NCI-H226 (cell line): Measurements from ENCODE around the gene CCM2.

ENCODE experiments used
- DNase-seq: peaks from one replicate; pipeline ENCODE4 v3.0.0-alpha.2; 2015

The CCM2 gene

DNA sequence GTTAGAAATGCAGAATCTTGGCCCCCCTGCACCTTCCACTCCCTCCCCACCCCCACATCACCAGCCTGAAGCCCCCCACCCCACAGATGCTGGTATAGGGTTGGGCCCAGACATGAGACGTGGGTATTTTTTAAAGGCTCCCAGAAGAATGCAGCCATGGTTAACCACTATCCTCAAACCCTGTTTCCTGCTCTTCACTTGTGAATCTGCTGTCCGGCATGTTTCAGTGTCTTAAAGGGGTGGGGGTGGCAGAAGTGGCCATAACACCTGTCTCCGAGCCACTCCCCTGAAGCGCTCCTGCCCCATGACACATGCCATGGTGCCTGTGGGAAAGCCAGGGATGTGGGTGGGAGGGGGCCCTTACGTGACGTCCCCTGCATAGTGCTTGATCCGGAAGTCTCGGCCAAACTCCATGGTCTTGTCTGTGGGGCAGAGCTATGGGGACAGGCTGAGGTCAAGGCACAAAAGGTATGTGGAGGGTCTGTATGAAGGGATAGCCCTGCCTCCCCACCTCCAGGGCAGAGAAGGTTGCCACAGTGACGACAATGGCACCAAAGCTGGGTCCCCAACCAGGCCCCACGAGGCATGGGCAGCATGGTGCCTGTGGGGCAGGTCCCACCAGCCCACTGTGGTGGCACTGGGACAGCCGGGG is 30.8 kb upstream of the CCM2 start:
- no peak for DNase-seq

DNA sequence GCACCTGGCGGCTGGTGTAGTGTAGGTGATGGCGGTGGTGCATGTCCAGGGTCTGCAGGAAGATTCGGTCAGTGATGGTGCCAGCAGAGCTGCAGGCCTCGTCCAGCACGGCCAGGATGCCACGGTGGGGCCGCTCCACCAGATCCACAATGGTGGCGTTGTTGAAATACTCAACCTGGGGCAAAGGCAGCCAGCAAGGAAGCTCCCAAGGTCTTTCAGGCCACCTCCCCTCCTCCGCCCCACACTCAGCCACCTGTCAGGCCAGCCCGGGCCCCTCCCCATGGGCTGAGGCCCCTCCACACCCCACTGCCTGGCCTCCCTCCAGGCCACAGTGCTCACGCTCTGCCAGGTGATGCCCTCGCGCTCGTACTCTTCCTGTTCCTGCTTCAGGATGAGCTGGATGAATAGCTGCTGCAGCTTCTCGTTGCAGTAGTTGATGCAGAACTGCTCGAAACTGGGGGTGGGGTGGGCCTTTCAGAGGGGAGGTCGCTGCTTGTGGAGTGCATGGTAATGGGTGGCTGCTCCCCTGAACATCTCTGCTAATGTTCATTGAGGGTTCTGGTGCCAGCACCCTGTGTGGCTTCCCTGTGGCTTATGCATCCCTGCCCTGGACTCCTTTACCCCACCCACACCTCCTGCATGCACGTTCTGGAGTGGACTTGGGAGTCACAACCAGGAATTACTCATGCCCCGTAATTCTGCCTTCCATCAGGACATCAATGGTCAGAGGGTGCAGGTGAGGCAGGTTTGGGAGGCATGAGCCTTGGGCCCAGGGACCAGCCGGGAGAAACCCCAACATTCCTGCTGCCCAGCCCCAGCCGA is 30.1 kb upstream of the CCM2 start:
- no peak for DNase-seq

DNA sequence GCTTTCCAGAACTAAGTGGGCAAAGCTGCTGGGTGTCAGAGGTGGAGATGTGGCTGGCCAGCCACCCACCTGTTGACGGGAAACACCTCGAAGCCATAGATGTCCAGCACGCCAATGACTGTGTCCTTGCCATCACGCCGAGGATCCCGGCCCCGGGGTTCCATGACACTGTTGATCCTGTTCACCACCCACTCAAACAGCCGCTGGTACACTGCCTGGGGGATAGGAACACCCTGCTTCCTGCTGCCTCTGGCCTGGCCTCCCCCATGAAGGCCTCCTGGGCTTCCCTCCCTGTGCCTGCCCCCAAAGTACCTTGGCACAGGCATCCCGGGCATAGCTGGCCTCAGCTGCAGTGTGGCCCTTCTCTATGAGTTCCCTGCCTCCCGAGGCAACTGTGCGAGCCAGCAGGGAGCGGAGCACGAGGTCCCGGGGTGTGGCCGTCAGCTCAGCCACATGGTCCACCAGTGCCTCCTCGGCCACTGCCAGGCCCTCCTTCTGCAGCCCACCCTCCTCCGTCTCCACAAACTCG is 29.4 kb upstream of the CCM2 start:
- no peak for DNase-seq

DNA sequence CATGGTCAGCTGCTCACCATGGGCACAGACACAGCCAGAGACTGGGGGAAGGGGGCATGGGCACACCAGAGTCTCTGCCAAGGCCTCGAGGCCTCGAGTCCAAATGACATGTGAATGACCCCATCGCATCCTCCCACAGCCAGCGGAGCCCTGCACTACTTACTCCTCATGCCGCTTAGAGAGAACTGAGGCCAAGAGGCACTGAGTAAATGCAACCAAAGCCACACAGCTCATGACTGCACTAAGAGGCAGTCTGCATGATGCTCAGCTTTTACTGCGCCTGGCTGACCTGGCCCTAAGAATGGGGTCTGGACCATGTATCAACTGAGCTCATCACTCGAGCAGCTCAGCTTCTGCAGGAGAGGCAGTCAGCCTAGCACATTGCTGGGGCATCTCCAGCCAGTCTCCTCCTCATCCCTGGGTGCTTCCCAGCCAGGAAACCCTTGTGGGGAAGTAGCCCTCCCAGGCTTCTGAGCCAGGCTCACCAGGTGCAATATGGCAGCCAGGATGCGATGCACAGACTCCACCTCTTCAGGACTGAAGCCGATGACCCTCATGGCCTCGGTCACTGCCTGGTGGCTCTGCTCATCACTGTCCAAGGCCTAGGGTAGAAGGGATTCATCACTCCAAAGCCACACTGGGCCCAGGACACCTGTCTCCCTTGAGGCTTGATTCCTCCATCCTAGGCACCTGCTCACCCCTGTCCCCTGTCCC is 28.7 kb upstream of the CCM2 start:
- no peak for DNase-seq

- DNase-seq, result no peak
These were observed 28.0 kb upstream of the CCM2 start for GRCh38 chr7:44971902-44972441.

DNA sequence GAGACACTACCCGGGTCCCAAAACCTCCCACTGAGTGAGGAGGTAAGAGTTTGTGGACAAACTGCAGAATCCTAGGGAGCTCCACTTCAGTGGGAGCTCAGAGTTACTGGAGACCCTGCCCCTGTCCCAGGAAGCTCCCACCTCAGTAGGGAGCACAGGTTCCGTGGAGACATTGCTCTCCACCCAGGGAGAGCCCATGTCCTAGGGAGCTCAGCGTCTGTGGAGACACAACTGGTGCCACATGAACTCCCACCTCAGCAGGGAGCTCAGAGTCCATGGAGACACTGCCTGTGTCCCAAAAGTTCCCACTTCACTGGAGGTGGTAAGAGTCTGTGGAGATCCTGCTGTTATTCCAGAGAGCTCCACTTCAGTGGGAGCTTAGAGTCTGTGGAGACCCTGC is 27.4 kb upstream of the CCM2 start:
- DNase-seq, result no peak

DNA sequence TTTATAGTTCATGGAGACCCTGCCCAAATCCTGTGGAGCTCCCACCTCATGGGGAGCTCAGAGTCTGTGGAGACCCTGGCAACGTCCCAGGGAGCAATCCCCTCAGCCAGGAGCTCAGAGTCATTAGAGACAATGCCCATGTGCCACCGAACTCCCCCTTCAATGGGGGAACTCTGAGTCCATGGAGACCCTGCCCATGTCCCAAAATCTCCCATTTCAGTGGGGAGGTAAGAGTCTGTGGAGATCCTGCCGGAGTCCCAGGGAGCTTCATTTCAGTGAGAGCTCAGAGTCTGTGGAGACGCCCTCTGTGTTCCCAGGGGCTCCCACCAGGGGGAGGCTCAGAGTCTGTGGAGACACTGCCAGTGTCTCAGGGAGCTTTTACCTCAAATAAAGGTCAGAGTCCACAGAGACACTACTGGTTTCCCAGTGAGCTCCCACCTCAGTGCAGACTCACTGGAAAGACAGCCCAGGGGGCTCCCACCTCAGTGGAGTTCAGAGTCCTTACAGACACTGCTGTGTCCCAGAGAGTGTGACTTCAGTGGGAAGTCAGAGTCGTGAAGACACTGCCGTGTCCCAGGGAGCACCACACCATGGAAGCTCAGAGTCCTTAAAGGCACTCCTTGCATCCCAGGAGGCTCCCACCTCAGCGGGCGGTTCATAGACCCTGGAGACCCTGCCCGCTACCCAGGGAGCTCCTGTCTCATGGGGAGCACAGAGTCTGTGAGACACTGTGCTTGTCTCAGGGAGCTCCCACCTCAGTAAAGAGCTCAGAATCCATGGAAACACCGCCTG is 26.2 kb upstream of the CCM2 start:
- DNase-seq, result no peak

DNA sequence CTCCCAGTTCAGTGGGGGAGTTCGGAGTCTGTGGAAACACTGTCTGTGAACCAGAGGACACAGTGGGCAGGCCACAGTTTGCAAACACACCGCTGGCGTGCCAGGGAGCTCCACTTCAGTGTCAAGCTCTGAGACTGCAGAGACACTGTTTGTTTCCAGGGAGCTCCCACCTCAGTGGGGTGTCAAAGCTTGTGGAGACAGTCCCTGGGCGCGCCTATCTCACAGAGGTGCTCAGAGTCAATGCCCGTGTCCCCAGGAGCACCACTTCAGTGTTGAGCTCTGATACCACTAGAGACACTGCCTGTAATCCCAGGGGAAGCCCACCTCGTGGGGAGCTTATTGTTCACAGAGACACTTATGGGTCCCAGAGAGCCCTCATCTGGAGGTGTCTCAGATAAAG is 25.5 kb upstream of the CCM2 start:
- no peak for DNase-seq

DNA sequence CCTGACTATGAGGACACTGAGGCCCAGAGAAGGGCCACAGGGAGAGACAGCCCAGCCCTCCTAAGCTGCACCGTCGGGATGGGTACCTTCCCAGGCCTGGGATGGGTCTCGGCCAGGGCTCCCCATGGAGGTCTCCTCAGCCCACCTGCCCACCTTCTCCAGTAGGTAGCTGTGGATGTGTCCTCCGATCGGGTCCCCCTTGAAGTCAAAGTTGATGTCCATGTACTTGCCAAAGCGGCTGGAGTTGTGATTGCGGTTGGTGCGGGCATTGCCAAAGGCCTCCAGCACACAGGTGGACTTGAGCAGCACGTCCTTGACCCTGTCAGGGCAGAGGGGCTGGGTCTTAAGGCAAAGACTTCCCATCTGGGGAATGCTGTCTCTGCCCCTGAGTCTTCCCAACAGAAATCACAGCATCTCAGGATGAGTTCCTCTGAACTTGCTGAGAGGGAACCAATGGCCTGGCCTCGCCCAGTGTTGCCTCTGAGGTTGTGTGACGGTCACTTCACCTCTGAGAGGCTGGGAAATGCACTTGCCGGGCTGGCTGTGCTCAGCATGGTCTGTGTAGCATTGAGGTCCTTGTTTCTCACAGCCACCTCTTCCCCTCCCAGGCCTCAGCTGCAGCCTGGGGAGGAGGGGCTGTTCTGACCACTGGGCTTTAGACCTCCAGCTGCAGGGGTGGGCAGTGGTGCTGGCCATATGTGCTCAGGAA is 24.5 kb upstream of the CCM2 start:
- DNase-seq, result no peak

GRCh38 chr7:44976040-44976745 is 23.8 kb upstream of the CCM2 start:
- DNase-seq, result no peak

- no peak for DNase-seq
These were observed 23.2 kb upstream of the CCM2 start for GRCh38 chr7:44976746-44977196.

GRCh38 chr7:44977304-44977958 is 22.6 kb upstream of the CCM2 start:
- no peak for DNase-seq

DNA sequence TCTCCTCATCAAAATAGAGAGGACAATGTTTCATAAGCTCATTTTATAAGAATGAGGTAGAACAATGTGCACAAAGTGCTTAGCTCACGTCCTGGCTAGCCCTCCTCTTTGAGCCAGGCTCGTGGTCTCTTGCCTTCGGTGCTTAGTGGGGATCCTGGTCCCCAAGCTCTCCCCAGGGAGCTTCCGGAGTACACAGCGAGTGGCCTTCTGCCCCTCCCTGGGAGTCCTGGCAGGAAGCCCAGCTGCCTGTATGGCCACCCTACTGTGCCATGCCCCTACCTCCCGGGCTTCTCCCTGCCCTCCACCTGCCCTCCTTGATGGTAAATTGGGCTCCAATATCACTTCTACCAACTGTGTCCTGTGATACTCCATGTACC is 22.1 kb upstream of the CCM2 start:
- no peak for DNase-seq

DNA sequence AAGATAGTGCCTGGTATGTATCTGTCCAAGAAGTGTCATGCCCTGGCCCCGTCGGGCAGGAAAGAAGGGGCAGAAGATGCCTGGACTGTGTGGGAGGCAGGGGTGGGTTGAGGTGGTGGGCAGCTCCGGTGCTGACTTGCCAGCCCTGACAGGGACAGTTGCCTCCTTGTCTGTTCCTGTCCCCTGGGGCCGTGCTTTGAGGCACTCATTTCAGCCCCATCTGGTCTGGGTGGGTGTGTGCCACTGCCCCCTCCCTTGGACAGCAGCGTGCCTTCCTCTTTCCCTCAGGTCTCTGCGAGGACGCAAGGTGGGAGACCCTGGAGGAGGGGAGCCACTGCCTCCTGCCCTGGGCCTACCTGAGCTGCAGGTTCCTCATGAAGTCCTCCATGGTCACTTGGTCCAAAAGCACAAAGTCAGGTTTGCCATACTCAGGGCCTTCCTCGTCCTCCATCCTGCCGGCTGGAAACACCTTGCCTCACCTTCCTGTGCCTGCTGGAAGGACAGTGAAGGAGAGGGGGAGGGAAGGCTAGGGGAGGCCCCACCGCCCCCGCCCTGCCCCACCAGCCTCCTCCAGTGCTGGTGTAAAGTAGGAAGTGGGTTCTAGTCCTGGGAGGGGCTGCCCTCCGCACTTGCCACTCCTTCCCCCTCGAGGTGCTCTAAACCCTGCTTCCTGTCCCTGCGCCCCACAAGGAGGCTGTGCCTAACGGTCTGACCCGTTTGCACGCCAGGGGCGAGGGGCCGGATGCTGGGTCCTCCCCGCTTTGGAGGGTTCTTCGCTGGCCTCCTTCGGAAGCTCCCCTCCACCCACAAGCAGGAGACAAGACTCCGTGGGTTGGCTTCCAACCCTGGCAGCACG is 21.3 kb upstream of the CCM2 start, which contains the start of gene MYO1G:
Gene MYO1G, minus strand, starts transcription at position 505 of the 856 bp plus-strand sequence. Its CDS starts 54 bp downstream, at position 451.
- DNase-seq, result no peak

GRCh38 chr7:44979481-44980392 is 20.3 kb upstream of the CCM2 start:
- peak; percentile 37 for DNase-seq

- peak; percentile 47 for DNase-seq
These were observed 19.5 kb upstream of the CCM2 start for GRCh38 chr7:44980393-44981034.

DNA sequence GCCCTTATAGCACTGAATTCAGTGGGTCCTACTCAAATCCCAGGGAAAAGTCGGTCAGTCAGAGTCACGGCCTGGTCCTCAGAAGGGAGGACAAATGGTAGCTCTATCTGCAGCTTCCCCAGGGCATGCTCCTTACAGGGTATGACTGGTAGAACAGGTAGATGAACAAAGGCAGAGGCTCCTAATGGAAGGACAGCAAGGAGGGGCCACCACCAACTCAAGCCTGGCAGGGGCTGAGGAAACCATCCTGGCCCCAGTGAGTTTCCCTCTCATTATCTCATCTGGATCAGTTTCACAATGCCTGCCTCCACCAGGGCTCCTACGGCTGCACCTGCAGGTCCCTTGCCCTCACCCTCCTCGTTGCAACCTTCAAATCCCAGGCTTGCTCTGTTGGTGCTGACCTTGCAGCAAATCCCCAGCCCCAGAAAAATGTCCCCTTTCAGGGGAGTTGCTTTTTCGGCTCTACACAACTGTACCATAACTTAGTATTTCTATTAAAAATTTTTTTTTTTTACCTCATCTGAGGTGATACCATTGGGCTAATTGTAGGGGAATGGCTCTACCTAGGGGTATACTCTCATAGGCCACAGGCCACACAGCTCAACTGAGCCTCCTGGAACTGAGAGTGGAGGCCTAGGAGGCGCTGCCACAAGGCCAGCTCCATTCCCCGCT is 18.8 kb upstream of the CCM2 start:
- no peak for DNase-seq
